Mammary epithelial cell (primary cell): ENCODE data around the gene ST3GAL2.

Experiments
- CTCF ChIP-seq, 2 donors: IDR thresholded peaks in 1 of 2; conservative IDR thresholded peaks in 1 of 2; 2 replicates each; pipeline ENCODE4 v1.5.1; 2011 to 2012; ENCODE audit warnings: inconsistent platforms in 2 of 2, low read length in 2 of 2, mild to moderate bottlenecking in 2 of 2, control low read depth in 1 of 2, low read depth in 1 of 2; ENCODE audit not compliant: insufficient read depth in 1 of 2; ENCODE audit errors: extremely low read depth in 1 of 2
- EZH2 ChIP-seq: IDR thresholded peaks from 2 replicates; pipeline ENCODE4 v1.6.1; 2012; ENCODE audit warnings: low read length, inconsistent platforms, borderline replicate concordance

- TF ChIP-seq CTCF (conservative IDR thresholded peaks at IDR 0.05 in 1 of 2, IDR thresholded peaks at IDR 0.05 in 1 of 2; ENCODE audit: extremely low read depth in 1 of 2, insufficient read depth in 1 of 2, low read depth in 1 of 2, low read length in 2 of 2) (peak in 1 of 2 donors; percentile 7), EZH2 (no peak)
These were observed 48.1 kb downstream of the ST3GAL2 start for GRCh38 chr16:70390774-70391173.
